Tibial nerve (tissue), 3 donors: ENCODE measurements around the gene NUDT16L1.

Experiments used
- CTCF ChIP-seq, 5 experiments: fragments of 200-600 bp in 3 of 5; fragments of 450-650 bp in 2 of 5; sonication (generic) in 3 of 5; IDR thresholded peaks; one replicate each; pipeline ENCODE4 v1.5.1; 2016 to 2019; ENCODE audit warnings: antibody characterized with exemption in 5 of 5, mild to moderate bottlenecking in 3 of 5, moderate library complexity in 2 of 5
- POLR2A ChIP-seq, 2 donors: fragments of 450-650 bp; IDR thresholded peaks; one replicate each; pipeline ENCODE4 v1.6.1; 2017; ENCODE audit warnings: antibody characterized with exemption in 2 of 2, mild to moderate bottlenecking in 2 of 2, moderate library complexity in 2 of 2

DNA sequence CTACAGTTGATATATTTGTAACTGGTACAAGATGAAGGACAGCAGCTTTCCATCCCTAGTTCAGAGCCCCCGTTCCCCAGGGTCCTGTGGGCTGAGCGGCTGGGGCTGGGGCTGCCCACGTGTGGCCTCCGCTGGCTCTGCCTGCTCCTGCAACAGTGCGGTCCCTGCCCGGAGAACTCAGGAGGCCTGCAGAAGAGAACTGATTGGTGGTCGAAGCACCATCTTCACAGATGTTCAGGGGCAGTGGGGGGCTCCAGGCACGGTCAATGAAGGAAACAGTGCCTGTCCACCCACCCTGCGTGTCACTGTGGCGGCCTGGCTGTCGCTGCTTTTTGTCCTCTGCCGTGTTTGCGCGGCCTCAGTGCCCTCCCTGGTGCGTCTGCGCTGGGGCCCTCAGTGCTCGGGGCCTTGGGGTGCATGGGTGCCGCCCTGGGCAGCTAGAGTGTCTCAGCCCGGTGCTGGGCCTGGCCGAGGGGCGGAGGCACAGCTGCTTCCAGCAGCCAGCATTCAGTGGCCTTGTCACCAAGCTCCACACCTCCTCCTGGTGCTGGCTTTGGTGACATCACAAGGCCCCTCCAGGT is 4.2 kb upstream of the NUDT16L1 start:
- no peak for TF ChIP-seq CTCF (IDR thresholded peaks at IDR 0.05)
- TF ChIP-seq POLR2A (IDR thresholded peaks at IDR 0.05), result no peak
